ENCODE results near the gene ATP4A.

DNA sequence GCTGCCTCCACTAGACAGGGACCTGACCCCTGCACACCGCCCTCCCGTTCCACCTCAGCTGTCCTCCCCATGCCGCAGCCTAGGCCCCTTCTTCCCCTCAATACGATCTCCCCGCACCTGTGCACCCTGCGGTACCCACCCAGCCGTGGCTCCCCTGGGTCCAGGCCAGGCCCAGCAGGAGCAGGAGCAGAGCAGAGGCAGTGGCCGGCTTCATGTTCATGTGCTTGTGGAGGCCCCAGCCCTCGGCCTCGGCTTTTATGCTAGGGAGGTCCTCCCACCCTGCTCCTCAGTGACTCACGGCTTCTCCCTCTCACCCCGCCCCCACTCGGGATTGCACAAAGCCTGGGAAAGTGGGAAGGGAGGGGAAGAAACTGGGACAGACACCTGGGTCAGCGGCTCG is 61.8 kb downstream of the ATP4A start:
- TF ChIP-seq SMC3 (conservative IDR thresholded peaks at IDR 0.05; ENCODE audit: insufficient read depth, low read depth, low read length) (no peak), CEBPB (tag; IDR thresholded peaks at IDR 0.05) (0 out of 2 replicates have a peak, but pooled peaks have one; percentile 26), TFAP4 (CRISPR knock-in tag; IDR thresholded peaks at IDR 0.05; ENCODE audit: borderline replicate concordance) (no peak), SIRT6 (IDR thresholded peaks at IDR 0.05; ENCODE audit: low read depth, low read length) (no peak), NFRKB (IDR thresholded peaks at IDR 0.05; ENCODE audit: low read depth) (no peak), JUN (IDR thresholded peaks at IDR 0.05; ENCODE audit: borderline replicate concordance, low read depth, low read length) (no peak), JUN (CRISPR knock-in tag; IDR thresholded peaks at IDR 0.05; ENCODE audit: borderline replicate concordance) (no peak), TGIF2 (CRISPR knock-in tag; IDR thresholded peaks at IDR 0.05) (no peak)

Data from K562 (cell line).